GM18502 (cell line): ENCODE measurements around the gene SMIM36.
"Not testable (repeated sequence)": the region's sequence is repeated elsewhere in the genome, so short reads cannot be mapped to it uniquely, and the experiment has no call there.

Source experiments
- ATAC-seq: cut with Tn5 transposase; IDR thresholded peaks from one replicate; pipeline ENCODE4 v1.9.1; 2021; ENCODE audit warnings: mild to moderate bottlenecking; ENCODE audit not compliant: unreplicated experiment, poor library complexity

Gene SMIM36

DNA sequence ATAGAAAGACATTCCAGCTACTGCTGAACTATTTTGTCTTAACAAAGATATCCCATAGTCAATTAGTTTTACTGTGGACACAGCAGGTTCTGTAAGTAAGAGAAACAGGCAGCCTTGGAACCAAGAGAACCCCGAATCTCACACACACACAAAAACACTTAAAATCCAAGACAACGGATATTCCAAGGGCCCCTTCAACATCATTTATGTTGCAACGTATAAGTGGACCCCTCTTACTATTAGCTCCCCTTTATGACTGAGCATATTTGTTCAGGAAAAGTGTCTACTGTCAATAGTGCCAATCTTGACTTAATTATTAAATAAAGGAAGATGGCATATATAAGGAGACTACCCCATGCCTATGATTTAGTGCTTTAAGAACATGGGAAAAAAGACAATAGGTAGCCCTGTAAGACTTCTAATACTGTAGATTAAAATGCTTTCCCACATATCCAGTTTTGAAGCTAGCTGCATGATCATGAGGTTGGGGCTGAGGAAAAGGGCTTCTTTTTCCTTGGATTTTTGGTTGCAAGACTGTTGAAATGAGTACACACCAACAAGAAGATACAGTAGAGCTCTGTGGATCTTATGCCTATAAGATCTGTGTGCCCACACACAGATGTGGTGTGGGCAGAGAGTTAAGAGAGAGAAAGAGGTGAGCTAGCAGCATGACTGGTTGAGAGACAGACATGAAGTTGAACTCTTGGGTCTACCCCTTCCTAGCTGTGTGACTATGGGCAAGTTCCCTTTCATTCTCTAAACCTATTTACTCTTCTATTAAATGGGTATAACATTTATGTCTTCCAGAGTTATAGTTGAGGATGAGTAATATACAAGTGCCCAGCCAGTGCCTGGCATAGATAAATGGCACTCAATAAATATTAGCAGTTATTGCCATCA lies 92.6 kb downstream of the SMIM36 start:
- ATAC-seq: no peak

DNA sequence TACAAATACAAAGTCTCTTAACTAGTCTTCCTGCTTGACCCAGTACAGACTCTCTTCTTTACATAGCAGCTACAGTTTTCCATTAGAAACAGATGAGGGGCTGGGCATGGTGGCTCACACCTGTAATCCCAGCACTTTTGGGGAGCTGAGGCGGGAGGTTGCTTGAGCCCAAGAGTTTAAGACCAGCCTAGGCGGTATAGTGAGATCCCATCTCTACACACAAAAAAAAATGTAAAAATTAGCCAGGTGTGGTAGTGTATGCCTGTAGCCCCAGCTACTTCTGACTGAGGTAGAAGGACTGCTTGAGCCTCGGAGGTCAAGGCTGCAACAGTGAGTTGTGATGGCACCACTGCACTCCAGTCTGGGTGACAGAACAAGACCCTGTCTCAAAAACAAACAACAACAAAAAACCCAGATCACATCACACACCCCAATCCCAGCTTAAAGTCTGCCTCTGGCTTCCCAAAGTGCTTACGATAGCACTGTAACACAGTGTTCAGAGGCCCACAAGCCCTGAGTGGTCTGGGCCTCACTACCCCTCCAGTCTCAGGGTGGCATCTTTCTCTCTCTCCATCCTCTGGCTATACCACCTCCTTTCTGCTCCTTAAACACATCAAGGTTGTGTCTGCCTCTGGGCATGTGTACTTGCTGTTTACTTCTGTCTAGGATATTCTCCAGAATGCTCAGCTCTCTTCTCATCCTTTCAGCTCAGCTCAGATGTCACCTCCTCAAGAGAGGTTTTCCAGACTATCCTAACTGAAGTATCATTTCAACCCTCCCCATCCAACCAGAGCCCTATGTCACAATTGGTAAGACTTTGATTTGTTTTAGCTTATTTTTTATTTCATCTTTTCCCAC lies 93.6 kb downstream of the SMIM36 start:
- no peak for ATAC-seq

DNA sequence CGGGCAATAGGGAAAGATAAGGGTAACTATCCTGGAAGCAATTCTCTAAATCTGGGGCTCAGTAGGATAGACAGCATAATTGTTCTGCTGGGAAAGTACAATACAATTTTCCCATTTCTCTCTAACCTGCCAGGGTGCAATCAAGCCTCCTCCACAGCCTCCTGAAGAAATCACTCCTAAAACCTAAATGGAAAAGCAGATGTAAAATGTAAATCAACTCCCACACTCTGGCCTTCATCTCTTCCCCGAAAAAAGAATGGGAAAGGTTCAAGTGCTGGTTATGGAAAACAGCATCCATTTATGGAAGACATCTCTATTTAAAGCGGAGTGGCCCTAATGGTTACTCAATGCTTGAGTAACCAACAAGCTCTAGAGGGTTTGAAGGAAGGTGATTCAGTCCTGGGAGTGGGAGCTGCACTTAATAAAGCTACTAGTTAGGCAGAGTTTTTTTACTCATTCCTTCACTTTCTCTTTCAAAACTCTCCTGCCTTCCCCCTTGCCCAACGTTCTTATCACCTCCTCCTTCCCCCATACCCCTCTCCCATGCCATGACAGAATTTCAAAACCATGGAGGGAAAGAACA lies 94.7 kb downstream of the SMIM36 start:
- ATAC-seq: no peak

DNA sequence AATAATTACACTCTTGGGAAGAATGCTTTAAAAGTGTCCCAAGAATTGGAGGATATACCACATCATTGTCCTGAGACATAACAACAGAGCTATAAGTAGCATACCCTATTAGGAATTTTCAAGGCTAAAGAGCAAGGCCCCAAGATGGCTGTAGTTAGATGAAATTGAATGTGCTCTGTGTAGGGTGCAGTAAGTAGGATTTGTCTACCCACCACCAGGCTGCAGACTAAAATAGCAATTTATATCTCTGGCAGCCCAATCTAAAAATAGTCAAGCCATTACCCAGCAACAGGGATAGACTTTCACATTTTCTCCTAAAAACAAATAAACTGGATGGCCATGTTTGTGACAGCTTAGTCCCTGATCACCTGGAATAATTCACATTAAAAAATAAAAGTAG lies 95.3 kb downstream of the SMIM36 start:
- no peak for ATAC-seq

DNA sequence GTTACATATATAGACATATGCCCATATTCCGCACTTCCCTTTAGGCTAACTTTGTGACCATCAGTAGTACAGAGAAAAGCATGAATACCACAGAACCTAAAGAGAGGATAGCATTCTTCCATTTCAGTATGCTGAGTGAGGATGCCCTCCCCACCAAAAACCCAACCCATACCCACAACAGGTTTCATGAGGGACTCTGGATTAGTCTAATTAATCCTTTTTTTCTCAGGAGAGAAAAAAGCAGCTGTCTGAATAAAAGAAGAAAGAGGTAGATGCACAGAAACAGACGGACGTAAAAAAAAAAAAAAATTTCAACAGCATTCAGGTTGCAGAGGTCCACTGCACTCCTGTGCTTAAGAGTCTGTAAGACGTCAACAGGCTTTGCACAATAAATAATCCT lies 96.3 kb downstream of the SMIM36 start:
- no peak for ATAC-seq

DNA sequence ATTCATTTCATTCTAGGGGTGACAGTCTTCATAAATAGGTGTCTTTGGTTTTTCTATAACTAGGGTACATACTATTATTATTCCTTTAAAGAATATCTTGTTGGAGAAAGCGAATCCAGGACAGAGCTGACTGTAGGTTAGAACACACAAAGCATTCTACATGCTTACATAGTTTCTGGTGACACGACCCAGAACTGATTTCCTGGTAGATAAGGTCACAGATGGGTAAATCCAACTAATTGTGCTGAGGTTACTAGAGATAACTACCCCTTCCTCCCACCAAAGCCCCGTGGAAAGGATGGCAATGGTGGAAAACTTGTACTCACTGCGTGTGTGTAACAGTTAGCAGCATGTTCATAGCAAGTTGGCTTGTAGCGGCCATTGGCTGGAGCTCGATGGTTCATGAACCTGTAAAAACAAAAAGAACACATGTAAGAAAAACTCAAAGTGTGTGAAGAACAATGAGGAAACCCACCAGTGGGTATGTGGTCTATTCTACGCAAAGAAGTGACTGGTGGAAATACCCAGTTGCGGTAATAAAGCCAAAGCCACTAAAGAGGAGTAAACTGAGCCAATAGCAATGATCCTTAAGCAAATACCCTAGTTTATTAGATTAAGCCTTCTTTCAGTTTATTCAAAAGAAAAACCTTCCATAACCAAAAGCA lies 97.3 kb downstream of the SMIM36 start:
- no peak for ATAC-seq

DNA sequence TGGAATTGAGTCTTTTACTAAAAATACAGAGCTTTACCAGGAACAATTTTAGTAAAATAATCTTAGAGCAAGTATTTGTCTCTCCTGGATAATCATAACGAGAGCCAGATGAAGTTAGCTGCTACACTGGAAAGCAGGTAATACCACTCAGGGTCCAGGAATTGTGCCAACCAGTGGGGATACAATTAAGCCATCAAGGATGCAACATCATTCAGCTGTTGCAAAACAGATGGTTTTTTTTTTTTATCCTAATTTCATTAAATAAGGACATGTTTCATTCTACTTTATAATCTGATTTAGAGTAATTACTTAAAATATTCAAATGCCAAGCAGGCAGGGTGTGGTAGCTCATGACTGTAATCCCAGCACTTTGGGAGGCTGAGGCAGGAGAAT lies 99.8 kb downstream of the SMIM36 start:
- ATAC-seq: no peak

DNA sequence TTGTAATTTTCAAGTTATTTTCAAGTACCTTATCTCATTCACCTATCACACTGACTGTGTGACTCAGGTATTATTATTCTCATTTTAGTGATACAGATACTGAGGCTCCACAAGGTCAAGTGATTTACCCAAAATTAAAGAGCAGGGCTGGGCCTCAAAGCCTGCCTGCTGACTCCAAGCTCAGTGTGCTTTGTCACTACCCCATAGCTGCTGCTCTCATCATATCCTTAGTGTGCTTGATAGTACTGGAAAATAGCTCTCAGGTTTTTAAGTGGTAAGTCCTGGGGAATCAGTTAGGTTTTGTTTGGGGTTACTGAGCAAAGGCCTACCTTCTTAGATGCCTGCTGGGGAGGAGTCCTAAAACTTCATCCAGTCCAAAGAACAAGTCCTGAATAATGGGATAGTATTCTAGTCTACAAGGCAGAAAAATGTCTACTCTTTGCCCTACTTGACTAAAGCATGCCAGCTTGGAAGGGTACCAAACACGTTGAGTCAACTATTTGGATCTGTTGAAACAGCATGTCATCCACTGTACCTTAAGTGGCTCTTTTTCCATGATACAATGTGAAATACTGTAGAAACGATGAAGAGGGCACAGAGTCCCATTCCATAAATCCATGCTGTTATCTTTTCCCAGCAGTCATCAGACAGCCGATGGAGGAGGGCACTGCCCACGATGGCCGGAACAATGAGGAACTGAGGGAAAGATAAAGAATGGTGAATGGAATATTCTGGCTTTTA lies 100.4 kb downstream of the SMIM36 start:
- ATAC-seq: no peak

DNA sequence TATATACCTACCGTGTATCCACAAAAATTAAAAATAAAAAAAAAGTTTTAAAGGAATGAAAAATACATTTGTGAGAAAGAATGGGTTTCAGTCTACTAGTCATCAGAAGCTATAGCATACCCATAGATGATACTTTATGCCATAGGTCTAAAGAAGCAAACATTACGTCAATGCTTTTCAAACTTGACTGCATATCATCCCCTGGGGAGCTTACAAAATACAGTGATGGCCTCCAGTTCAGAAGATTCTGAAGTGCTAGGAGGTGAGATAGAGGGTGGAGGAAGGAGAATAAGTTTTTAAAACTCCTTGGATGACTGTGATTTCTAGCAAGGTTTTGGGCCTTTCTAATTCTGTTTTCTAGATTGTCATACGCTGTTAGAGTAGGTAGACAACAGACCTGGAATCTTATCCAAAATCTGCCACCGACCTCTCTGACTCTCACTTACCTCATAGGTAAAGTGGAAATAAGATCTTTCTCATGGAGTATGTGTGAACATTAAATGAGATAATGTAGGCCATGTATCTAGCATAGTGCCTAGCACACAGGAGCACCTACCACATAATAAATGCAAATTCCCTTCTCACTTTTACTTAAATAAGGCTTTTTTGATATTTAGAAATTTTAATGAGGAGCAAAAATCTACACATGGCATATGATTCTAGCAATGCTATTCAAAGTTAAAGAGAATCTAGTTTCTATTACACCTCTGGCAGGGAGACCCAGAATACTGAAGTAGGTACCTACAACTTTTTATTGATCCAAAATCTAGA lies 102.0 kb downstream of the SMIM36 start:
- no peak for ATAC-seq

DNA sequence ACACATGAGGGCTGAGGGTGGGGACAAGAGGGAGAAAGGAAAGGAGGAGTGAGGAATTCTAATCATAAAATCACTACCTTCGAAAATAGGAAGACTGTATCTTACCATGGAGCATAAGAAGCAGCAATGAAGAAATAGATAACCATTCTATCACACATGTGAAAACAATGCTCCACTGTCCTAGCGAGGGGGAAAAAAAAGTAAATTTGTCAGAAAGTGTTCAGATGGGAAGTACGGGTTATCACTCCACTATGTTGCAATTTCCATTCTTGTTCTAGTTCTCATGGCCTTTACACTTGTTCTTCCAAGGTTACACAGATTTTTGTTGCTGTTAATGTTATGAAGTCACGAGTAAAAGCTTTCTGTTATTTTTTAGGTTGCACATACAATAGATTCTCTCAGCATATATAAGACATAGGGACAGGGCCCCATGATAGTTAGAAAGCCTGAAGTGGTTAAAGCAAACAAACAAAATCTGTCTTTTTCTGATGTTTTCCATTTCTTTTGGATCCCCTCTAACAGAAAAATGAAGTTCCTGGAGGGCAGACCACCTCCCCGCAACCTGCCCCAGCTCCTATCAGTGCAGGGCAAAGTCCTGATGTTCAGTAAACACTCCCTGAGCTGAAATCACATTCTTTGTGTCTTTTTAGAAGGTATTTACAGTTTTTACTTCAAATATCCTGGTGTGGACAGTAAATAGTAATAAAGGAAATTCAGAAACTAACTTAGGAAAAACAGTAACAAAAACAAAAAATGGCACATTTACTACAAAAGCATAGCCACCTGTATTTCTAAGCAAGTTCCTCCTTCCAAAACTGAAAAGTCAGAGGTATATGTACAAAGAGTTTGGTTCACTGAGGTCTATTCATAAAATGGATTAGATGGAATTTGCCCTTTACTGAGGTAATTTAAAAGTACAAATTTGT lies 103.3 kb downstream of the SMIM36 start:
- no peak for ATAC-seq

DNA sequence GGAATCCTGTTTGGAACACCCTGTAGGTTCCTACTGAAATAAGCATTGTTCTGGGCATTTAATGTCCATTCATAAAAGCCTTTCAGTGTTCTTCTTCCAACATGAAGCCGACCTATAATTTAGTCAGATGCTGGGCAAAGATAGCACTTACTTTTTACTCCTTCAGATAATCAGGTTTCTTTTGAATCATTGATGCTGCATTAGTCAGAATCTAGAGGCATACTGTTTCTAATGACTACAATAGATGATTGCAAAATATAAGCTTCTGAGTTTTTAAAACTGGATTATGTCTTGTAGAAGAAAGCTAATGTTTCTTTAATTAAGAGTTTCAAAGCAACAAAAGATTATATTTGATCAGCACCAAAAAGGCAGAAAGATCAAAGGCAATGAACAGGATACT lies 105.7 kb downstream of the SMIM36 start:
- ATAC-seq: no peak

DNA sequence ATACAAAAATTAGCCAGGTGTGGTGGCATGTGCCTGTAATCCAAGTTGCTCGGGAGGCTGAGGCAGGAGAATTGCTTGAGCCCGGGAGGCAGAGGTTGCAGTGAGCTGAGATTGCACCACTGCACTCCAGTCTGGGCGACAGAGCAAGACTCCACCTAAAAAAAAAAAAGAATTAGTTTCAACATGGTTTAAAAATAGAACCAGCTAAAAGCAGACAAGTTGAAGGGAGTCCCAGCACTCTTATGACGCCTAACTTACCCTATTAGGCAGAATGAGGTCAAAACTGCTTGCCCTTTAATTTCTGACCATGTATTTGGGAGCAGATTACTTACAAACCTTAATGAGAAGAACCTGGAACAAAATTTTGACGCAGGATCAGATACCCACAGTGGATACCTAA lies 107.1 kb downstream of the SMIM36 start:
- not testable (repeated sequence) for ATAC-seq

DNA sequence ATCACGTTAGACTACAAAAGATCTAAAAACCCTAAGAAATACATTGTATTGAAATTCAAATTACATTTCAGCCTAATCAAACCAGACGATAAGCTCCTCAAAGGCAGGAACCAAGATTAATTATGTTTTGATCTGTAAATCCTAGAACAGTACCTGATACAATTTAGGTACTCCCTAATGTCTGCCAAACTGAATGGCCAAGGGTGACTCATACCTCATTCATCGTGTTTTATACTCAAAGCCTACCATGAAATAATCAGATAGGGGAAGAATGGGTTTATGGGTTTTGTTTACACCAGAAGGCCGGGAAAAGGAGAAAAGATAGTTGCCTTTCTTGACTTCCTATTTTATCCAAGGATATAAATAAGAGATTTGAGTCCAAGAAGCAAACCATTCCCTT lies 108.9 kb downstream of the SMIM36 start:
- ATAC-seq: no peak
